ENCODE measurements around the gene KRTAP5-8. TPM values are rescaled to one million over a fixed set of nuclear protein-coding genes. Genes with fewer than 3 reads are reported as not detected.

Gene KRTAP5-8
- total RNA-seq, 1 experiment from 2014 or later = not detected

DNA sequence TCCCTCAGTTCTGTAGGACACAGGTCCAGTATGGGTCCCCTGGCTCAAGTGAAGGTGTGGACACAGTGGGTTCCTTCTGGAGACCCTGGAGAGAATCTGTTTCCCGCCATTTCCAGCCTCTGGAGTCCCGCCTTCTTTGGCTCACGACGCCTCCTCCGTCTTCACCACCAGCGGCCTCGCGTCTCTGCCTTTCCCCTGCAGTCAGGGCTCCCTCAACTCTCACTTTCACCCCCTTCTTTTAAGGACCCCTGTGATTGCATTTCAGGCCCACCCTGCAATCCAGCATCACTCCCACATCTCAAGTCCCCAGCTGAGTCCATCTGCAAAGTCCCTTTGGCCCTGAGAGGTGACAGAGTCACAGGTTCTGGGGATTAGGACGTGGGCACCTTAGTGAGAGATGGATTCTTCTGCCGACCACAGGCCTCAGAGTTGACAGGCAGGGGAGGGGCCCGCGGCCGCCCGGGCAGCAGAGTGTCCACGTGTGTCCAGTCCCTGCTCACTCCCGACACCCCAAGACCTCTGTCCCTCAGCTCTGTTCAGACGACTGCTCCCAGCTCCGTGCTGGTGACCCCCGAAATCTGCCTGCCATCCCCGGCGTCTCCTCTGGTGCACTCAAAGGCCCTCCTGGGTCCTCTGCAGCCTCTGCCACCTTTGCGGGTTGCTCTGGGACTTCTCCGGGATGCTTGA is 47.6 kb upstream of the KRTAP5-8 start:
- POLR2A ChIA-PET (ENCODE audit: unreplicated experiment) = no interaction called here
- no peak for TF ChIP-seq EZH2 (IDR thresholded peaks at IDR 0.05; ENCODE audit: low read length, unreplicated experiment)
- TF ChIP-seq EZH2phosphoT487 (IDR thresholded peaks at IDR 0.05; ENCODE audit: borderline replicate concordance, low read length) = no peak
- DNase-seq (no peak), ATAC-seq (no peak)
- no peak overlapping the region for H2AFZ ChIP-seq (ENCODE audit: low read length)
- no peak overlapping the region for H3K4me2 ChIP-seq (ENCODE audit: low read length)
- CTCF ChIA-PET = no interaction called here
- no peak overlapping the region for H3K27ac ChIP-seq (ENCODE audit: low read length)
- peaks cover 13% of the 10 kb centered on the region for H3K4me1 ChIP-seq (ENCODE audit: insufficient read depth, low read length)
- no peak overlapping the region for H3K4me3 ChIP-seq (ENCODE audit: low read length)
- no peaks in the 10 kb centered on the region for H3F3A ChIP-seq (ENCODE audit: low read length, unreplicated experiment)
- H3K9ac ChIP-seq (ENCODE audit: low read length) = no peak overlapping the region
- intact Hi-C loops (cut with micrococcal nuclease) = no loop called here
- H3K79me2 ChIP-seq (ENCODE audit: low read length) = no peaks in the 10 kb centered on the region
- no peaks in the 10 kb centered on the region for H3K9me3 ChIP-seq (ENCODE audit: low read length)
- H4K20me1 ChIP-seq (ENCODE audit: low read length) = no peaks in the 10 kb centered on the region
- H3K27me3 ChIP-seq (ENCODE audit: low read length) = no peaks in the 10 kb centered on the region
- H3K36me3 ChIP-seq (ENCODE audit: low read depth, low read length) = peaks cover 12% of the 10 kb centered on the region
- H3K9me2 ChIP-seq (replicated peaks; ENCODE audit: low read length) = no peaks in the 10 kb centered on the region
- BruUV-seq (replicated peaks) = no TSS peak

DNA sequence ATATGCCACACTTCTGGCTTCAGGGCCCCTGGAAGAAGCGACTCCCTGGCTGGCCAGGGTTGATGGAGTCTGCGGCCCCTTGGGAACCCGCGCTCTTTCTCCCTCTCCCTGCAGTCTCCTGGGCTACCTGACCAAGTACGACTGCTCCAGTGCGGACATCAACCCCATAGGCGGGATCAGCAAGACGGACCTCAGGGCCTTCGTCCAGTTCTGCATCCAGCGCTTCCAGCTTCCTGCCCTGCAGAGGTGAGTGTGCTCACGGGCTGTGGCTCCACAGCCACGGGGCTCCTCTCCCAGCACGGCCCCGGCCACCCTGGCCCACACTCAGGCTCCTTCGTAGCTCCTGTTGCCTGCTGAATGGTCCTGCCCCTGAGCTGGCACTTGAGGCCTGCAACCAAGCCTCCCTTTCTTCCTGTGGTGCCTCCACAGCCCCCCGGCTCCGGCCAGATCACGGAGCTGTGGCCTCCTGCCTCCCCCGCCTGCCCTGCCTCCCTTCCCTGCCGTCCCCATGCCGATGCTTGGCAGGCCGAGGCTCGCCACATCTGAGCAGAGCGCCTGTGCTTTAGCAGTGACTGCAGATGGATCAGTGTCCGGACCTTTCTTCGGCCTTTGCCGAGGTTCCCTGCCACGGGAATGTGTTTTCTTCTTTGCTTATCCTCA is 47.0 kb upstream of the KRTAP5-8 start:
- H3K9me2 ChIP-seq (replicated peaks; ENCODE audit: low read length) = no peaks in the 10 kb centered on the region
- CTCF ChIA-PET = no interaction called here
- no peak for ATAC-seq
- peaks cover 10% of the 10 kb centered on the region for H3K36me3 ChIP-seq (ENCODE audit: low read depth, low read length)
- H3K9ac ChIP-seq (ENCODE audit: low read length) = no peak overlapping the region
- no peak overlapping the region for H3K4me3 ChIP-seq (ENCODE audit: low read length)
- no peak for DNase-seq
- H4K20me1 ChIP-seq (ENCODE audit: low read length) = no peaks in the 10 kb centered on the region
- H3K27ac ChIP-seq (ENCODE audit: low read length) = no peak overlapping the region
- no peak overlapping the region for H2AFZ ChIP-seq (ENCODE audit: low read length)
- H3K4me2 ChIP-seq (ENCODE audit: low read length) = no peak overlapping the region
- intact Hi-C loops (cut with micrococcal nuclease) = no loop called here
- H3F3A ChIP-seq (ENCODE audit: low read length, unreplicated experiment) = no peaks in the 10 kb centered on the region
- peaks cover 13% of the 10 kb centered on the region for H3K4me1 ChIP-seq (ENCODE audit: insufficient read depth, low read length)
- no peaks in the 10 kb centered on the region for H3K27me3 ChIP-seq (ENCODE audit: low read length)
- no peaks in the 10 kb centered on the region for H3K9me3 ChIP-seq (ENCODE audit: low read length)
- H3K79me2 ChIP-seq (ENCODE audit: low read length) = no peaks in the 10 kb centered on the region
- BruUV-seq (replicated peaks) = no TSS peak
- TF ChIP-seq, protein P1, sequence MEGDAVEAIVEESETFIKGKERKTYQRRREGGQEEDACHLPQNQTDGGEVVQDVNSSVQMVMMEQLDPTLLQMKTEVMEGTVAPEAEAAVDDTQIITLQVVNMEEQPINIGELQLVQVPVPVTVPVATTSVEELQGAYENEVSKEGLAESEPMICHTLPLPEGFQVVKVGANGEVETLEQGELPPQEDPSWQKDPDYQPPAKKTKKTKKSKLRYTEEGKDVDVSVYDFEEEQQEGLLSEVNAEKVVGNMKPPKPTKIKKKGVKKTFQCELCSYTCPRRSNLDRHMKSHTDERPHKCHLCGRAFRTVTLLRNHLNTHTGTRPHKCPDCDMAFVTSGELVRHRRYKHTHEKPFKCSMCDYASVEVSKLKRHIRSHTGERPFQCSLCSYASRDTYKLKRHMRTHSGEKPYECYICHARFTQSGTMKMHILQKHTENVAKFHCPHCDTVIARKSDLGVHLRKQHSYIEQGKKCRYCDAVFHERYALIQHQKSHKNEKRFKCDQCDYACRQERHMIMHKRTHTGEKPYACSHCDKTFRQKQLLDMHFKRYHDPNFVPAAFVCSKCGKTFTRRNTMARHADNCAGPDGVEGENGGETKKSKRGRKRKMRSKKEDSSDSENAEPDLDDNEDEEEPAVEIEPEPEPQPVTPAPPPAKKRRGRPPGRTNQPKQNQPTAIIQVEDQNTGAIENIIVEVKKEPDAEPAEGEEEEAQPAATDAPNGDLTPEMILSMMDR (conservative IDR thresholded peaks at IDR 0.05; ENCODE audit: low read depth, low read length) = no peak
- TF ChIP-seq EZH2phosphoT487 (IDR thresholded peaks at IDR 0.05; ENCODE audit: borderline replicate concordance, low read length) = no peak
- no peak for TF ChIP-seq EZH2 (IDR thresholded peaks at IDR 0.05; ENCODE audit: low read length, unreplicated experiment)
- POLR2A ChIA-PET (ENCODE audit: unreplicated experiment) = no interaction called here

DNA sequence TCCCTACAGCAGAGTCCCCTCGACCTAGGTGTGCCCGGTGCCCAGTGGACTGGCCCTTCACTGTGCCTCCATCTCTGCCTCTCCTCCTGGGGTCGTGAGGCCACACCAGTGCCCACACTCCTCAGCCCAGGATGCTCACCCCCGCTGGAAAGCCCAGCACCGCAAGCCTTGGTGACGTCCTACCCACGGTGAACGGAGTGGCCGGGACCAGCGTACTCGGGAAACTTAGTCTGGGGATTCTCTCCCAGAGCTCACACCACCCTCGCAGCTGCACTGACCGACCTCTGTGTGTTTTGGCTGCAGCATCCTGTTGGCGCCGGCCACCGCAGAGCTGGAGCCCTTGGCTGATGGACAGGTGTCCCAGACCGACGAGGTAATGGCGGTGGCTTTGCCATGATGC is 46.3 kb upstream of the KRTAP5-8 start:
- no peaks in the 10 kb centered on the region for H3K27me3 ChIP-seq (ENCODE audit: low read length)
- DNase-seq = no peak
- POLR2A ChIA-PET (ENCODE audit: unreplicated experiment) = no interaction called here
- TF ChIP-seq, protein P1 (conservative IDR thresholded peaks at IDR 0.05; ENCODE audit: low read depth, low read length) = no peak
- TF ChIP-seq EZH2 (IDR thresholded peaks at IDR 0.05; ENCODE audit: low read length, unreplicated experiment) (no peak), EZH2phosphoT487 (IDR thresholded peaks at IDR 0.05; ENCODE audit: borderline replicate concordance, low read length) (no peak)
- H3F3A ChIP-seq (ENCODE audit: low read length, unreplicated experiment) = no peaks in the 10 kb centered on the region
- intact Hi-C loops (cut with micrococcal nuclease) = no loop called here
- H3K4me2 ChIP-seq (ENCODE audit: low read length) = no peak overlapping the region
- H3K9me3 ChIP-seq (ENCODE audit: low read length) = no peaks in the 10 kb centered on the region
- H3K9ac ChIP-seq (ENCODE audit: low read length) = no peak overlapping the region
- no peaks in the 10 kb centered on the region for H3K9me2 ChIP-seq (replicated peaks; ENCODE audit: low read length)
- peaks cover 14% of the 10 kb centered on the region for H3K36me3 ChIP-seq (ENCODE audit: low read depth, low read length)
- ATAC-seq = no peak
- no peak overlapping the region for H3K4me3 ChIP-seq (ENCODE audit: low read length)
- no peaks in the 10 kb centered on the region for H4K20me1 ChIP-seq (ENCODE audit: low read length)
- peaks cover 13% of the 10 kb centered on the region for H3K4me1 ChIP-seq (ENCODE audit: insufficient read depth, low read length)
- CTCF ChIA-PET = no interaction called here
- no peaks in the 10 kb centered on the region for H3K79me2 ChIP-seq (ENCODE audit: low read length)
- H3K27ac ChIP-seq (ENCODE audit: low read length) = no peak overlapping the region
- BruUV-seq (replicated peaks) = no TSS peak
- H2AFZ ChIP-seq (ENCODE audit: low read length) = no peak overlapping the region
